ENCODE data around the gene PDLIM4.

The PDLIM4 gene

GRCh38 chr5:132257131-132258101, at the start of gene PDLIM4:
TSS of gene PDLIM4 (plus strand) at chr5:132257696. CDS start at chr5:132257735, 39 bp downstream.
- no peak for DNase-seq

GRCh38 chr5:132207778-132208177, 49.7 kb upstream of the PDLIM4 start:
- no peak for DNase-seq

GRCh38 chr5:132209131-132209530, 48.4 kb upstream of the PDLIM4 start:
- DNase-seq = no peak

- no peak for DNase-seq
Observed at GRCh38 chr5:132209901-132210545, 47.5 kb upstream of the PDLIM4 start.

- DNase-seq = no peak
Observed at GRCh38 chr5:132210944-132211343, 46.6 kb upstream of the PDLIM4 start.

- DNase-seq = no peak
Observed at GRCh38 chr5:132211787-132212186, 45.7 kb upstream of the PDLIM4 start.

GRCh38 chr5:132213666-132214065, 43.8 kb upstream of the PDLIM4 start:
- DNase-seq = no peak

GRCh38 chr5:132214491-132214890, 43.0 kb upstream of the PDLIM4 start:
- no peak for DNase-seq

- DNase-seq = no peak
Observed at GRCh38 chr5:132215329-132215728, 42.2 kb upstream of the PDLIM4 start.

GRCh38 chr5:132218321-132218720, 39.2 kb upstream of the PDLIM4 start:
- DNase-seq = no peak

GRCh38 chr5:132219289-132219970, 38.1 kb upstream of the PDLIM4 start:
- no peak for DNase-seq

GRCh38 chr5:132219981-132220380, 37.5 kb upstream of the PDLIM4 start:
- no peak for DNase-seq

- no peak for DNase-seq
Observed at GRCh38 chr5:132220491-132220890, 37.0 kb upstream of the PDLIM4 start.

- DNase-seq = no peak
Observed at GRCh38 chr5:132221781-132222648, 35.5 kb upstream of the PDLIM4 start.

GRCh38 chr5:132222649-132223038, 34.9 kb upstream of the PDLIM4 start:
- no peak for DNase-seq

- DNase-seq = no peak
Observed at GRCh38 chr5:132223861-132224260, 33.6 kb upstream of the PDLIM4 start.

GRCh38 chr5:132224716-132225115, 32.8 kb upstream of the PDLIM4 start:
- no peak for DNase-seq

- peak; percentile 23 to 27 for DNase-seq
Observed at GRCh38 chr5:132225165-132226032, 32.1 kb upstream of the PDLIM4 start.

- no peak for DNase-seq
Observed at GRCh38 chr5:132226516-132227234, 30.8 kb upstream of the PDLIM4 start.

GRCh38 chr5:132227235-132227484, 30.3 kb upstream of the PDLIM4 start:
- no peak for DNase-seq
